H9 (cell line): ENCODE measurements around the gene ARHGAP1. TPM values are rescaled to one million over a fixed set of nuclear protein-coding genes. Genes with fewer than 3 reads are reported as not detected.
A peak's percentile ranks its signal among the peaks of the same experiment; 100 is the strongest.

Experiments
- DNase-seq: peaks from one replicate; pipeline ENCODE4 v3.0.0-alpha.2; 2017
- H2AFZ ChIP-seq: one replicate; pipeline ENCODE4 v1.6.1; 2013; ENCODE audit warnings: mild to moderate bottlenecking, low read length, control low read depth, moderate library complexity
- H2AK5ac ChIP-seq: 2 replicates; pipeline ENCODE4 v1.6.1; 2013; ENCODE audit warnings: low read length, control low read depth, mixed read lengths; ENCODE audit not compliant: insufficient read length
- H2BK120ac ChIP-seq: one replicate; pipeline ENCODE4 v1.6.1; 2013; ENCODE audit warnings: low read depth, mild to moderate bottlenecking, low read length, control low read depth, inconsistent platforms; ENCODE audit not compliant: poor library complexity, severe bottlenecking
- H2BK12ac ChIP-seq: 2 replicates; pipeline ENCODE4 v1.6.1; 2013; ENCODE audit warnings: low read length, control low read depth, mixed read lengths, low read depth; ENCODE audit not compliant: insufficient read length
- H2BK15ac ChIP-seq: 2 replicates; pipeline ENCODE4 v1.6.1; 2013; ENCODE audit warnings: low read depth, low read length, control low read depth
- H2BK20ac ChIP-seq: one replicate; pipeline ENCODE4 v1.6.1; 2013; ENCODE audit warnings: low read depth, mild to moderate bottlenecking, low read length, control low read depth, inconsistent platforms; ENCODE audit not compliant: poor library complexity, severe bottlenecking
- H2BK5ac ChIP-seq: 2 replicates; pipeline ENCODE4 v1.6.1; 2013; ENCODE audit warnings: low read length, control low read depth, mixed read lengths; ENCODE audit not compliant: insufficient read length
- H3K14ac ChIP-seq: 2 replicates; pipeline ENCODE4 v1.6.1; 2013; ENCODE audit warnings: low read length, control low read depth; ENCODE audit not compliant: insufficient read depth
- H3K18ac ChIP-seq: 2 replicates; pipeline ENCODE4 v1.6.1; 2013; ENCODE audit warnings: low read depth, mild to moderate bottlenecking, mixed read lengths, low read length, control low read depth; ENCODE audit not compliant: insufficient read length
- H3K23ac ChIP-seq: 2 replicates; pipeline ENCODE4 v1.6.1; 2013; ENCODE audit warnings: low read length, control low read depth, mixed read lengths, low read depth; ENCODE audit not compliant: insufficient read length
- H3K23me2 ChIP-seq: 2 replicates; pipeline ENCODE4 v1.6.1; 2013; ENCODE audit warnings: low read depth, mild to moderate bottlenecking, mixed read lengths, low read length, control low read depth; ENCODE audit not compliant: insufficient read length, poor library complexity, severe bottlenecking
- H3K27ac ChIP-seq: 2 replicates; pipeline ENCODE4 v1.5.1; 2013; ENCODE audit warnings: low read length, control low read depth, mixed read lengths, low read depth; ENCODE audit not compliant: insufficient read length
- H3K27me3 ChIP-seq: 2 replicates; pipeline ENCODE4 v1.6.1; 2013; ENCODE audit warnings: low read length, control low read depth, inconsistent platforms; ENCODE audit not compliant: insufficient read depth
- H3K4ac ChIP-seq: 2 replicates; pipeline ENCODE4 v1.6.1; 2013; ENCODE audit warnings: low read depth, mild to moderate bottlenecking, control low read depth, inconsistent platforms, low read length, moderate library complexity
- H3K4me1 ChIP-seq: 2 replicates; pipeline ENCODE4 v1.6.1; 2013; ENCODE audit warnings: low read length, control low read depth, inconsistent platforms; ENCODE audit not compliant: insufficient read depth
- H3K4me2 ChIP-seq: 2 replicates; pipeline ENCODE4 v1.6.1; 2013; ENCODE audit warnings: low read length, control low read depth, mixed read lengths; ENCODE audit not compliant: insufficient read length, insufficient read depth
- H3K56ac ChIP-seq: 2 replicates; pipeline ENCODE4 v1.6.1; 2013; ENCODE audit warnings: low read depth, mild to moderate bottlenecking, mixed read lengths, low read length, control low read depth; ENCODE audit not compliant: insufficient read length
- H3K79me1 ChIP-seq: 2 replicates; pipeline ENCODE4 v1.6.1; 2013; ENCODE audit warnings: low read depth, mild to moderate bottlenecking, moderate library complexity, low read length, control low read depth, inconsistent platforms; ENCODE audit not compliant: insufficient read depth, poor library complexity, severe bottlenecking
- H3K79me2 ChIP-seq: 2 replicates; pipeline ENCODE4 v1.6.1; 2013; ENCODE audit warnings: low read length, control low read depth, inconsistent platforms; ENCODE audit not compliant: insufficient read depth
- H3K9ac ChIP-seq: 2 replicates; pipeline ENCODE4 v1.6.1; 2013; ENCODE audit warnings: low read length, control low read depth, mixed read lengths; ENCODE audit not compliant: insufficient read length; ENCODE audit errors: extremely low read depth
- H3K9me3 ChIP-seq: one replicate; pipeline ENCODE4 v1.6.1; 2013; ENCODE audit warnings: low read depth, low read length, inconsistent platforms; ENCODE audit not compliant: control insufficient read depth
- H3T11ph ChIP-seq: one replicate; pipeline ENCODE4 v1.6.1; 2013; ENCODE audit warnings: mild to moderate bottlenecking, low read length, control low read depth, inconsistent platforms
- H4K20me1 ChIP-seq: one replicate; pipeline ENCODE4 v1.6.1; 2013; ENCODE audit not compliant: control insufficient read depth, insufficient read length, insufficient read depth
- H4K5ac ChIP-seq: 2 replicates; pipeline ENCODE4 v1.6.1; 2013; ENCODE audit warnings: low read depth, mild to moderate bottlenecking, mixed read lengths, low read length, control low read depth; ENCODE audit not compliant: insufficient read length
- H4K8ac ChIP-seq: replicated peaks from 2 replicates; pipeline ENCODE4 v1.6.1; 2013; ENCODE audit warnings: low read length, control low read depth, mixed read lengths, low read depth; ENCODE audit not compliant: insufficient read length
- H4K91ac ChIP-seq: 2 replicates; pipeline ENCODE4 v1.6.1; 2013; ENCODE audit warnings: low read depth, mild to moderate bottlenecking, moderate library complexity, mixed read lengths, low read length, control low read depth; ENCODE audit not compliant: insufficient read length
- H3K27ac Mint-ChIP-seq, 3 experiments: 2 replicates in 2 of 3; 3 replicates in 1 of 3; pipeline ENCODE4 v1.8.0; 2020 to 2021; ENCODE audit warnings: mixed read lengths in 3 of 3, mild to moderate bottlenecking in 1 of 3, moderate library complexity in 1 of 3
- H3K27me3 Mint-ChIP-seq: 2 replicates; pipeline ENCODE4 v1.8.0; 2021; ENCODE audit warnings: low read depth, mild to moderate bottlenecking, moderate library complexity, mixed read lengths
- H3K36me3 Mint-ChIP-seq, 3 experiments: 2 replicates in 2 of 3; 3 replicates in 1 of 3; pipeline ENCODE4 v1.8.0; 2020 to 2021; ENCODE audit warnings: low read depth in 3 of 3, mixed read lengths in 3 of 3; ENCODE audit not compliant: insufficient read depth in 1 of 3
- H3K4me1 Mint-ChIP-seq, 2 experiments: 2 replicates each; pipeline ENCODE4 v1.8.0; 2020; ENCODE audit warnings: mixed read lengths in 2 of 2
- H3K4me3 Mint-ChIP-seq, 2 experiments: 2 replicates in 1 of 2; 3 replicates in 1 of 2; pipeline ENCODE4 v1.8.0; 2020 to 2021; ENCODE audit warnings: mild to moderate bottlenecking in 2 of 2, mixed read lengths in 2 of 2, moderate library complexity in 1 of 2
- H3K9me3 Mint-ChIP-seq, 2 experiments: 2 replicates in 1 of 2; 3 replicates in 1 of 2; pipeline ENCODE4 v1.8.0; 2020; ENCODE audit warnings: mild to moderate bottlenecking in 2 of 2, mixed read lengths in 2 of 2, moderate library complexity in 1 of 2
- WGBS: extraction: QIAGEN DNeasy Blood & Tissue Kit; methylation state at CpG from one replicate; pipeline ENCODE4 v1.1.7; 2013; ENCODE audit warnings: missing lambda C conversion rate, low lambda C conversion rate, mixed read lengths; ENCODE audit not compliant: insufficient read length; ENCODE audit errors: extremely low coverage; 5-methylcytosine and 5-hydroxymethylcytosine counted together
- total RNA-seq: library from RNA; stranded (reverse); gene quantifications from 2 replicates; pipeline ENCODE4 v1.2.1, GENCODE V29; 2021
- TF ChIP-seq, protein P1 (sequence below): fragments of 200-600 bp; sonication (generic); conservative IDR thresholded peaks from 3 replicates; pipeline ENCODE4 v1.8.0; 2021; ENCODE audit warnings: antibody characterized with exemption, mild to moderate bottlenecking

ARHGAP1 gene
- total RNA-seq, 1 experiment from 2014 or later: 45.3 TPM

DNA sequence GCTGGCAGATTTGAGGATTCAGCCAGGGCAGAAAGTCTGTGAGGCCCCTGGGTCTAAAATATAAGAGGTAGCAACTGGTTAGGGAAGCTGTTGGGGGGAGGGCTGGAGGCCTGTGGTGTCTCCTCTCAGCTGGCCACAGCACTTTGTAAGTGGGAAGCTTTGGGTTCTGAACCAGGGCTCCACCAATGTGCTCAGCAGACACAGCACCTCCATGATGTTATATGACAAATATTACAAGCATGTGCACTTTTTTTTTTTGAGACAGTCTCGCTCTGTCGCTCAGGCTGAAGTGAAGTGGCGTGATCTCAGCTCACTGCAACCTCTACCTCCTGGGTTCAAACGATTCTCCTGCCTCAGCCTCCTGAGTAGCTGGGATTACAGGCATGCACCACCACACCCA is 8.0 kb downstream of the ARHGAP1 start:
- Mint-ChIP-seq H3K9me3 (no peaks in the 10 kb centered on the region), H3K36me3 (peaks cover 2 to 19% (median 13%) of the 10 kb centered on the region in 3 experiments; a peak in 6 of 7 replicates)
- H3K23ac ChIP-seq: no peak overlapping the region

More for the DNA sequence above, 8.0 kb downstream of the ARHGAP1 start:
- H4K8ac ChIP-seq: no peak overlapping the region
- H2BK5ac ChIP-seq: no peak overlapping the region
- no peak overlapping the region for H4K91ac ChIP-seq
- no peak overlapping the region for H2AFZ ChIP-seq
- H4K20me1 ChIP-seq: no peaks in the 10 kb centered on the region
- H2BK20ac ChIP-seq: no peak overlapping the region
- no peak overlapping the region for H3K18ac ChIP-seq
- H3K56ac ChIP-seq: no peak overlapping the region
- no peak overlapping the region for H2BK15ac ChIP-seq
- H3K9me3 ChIP-seq: no peaks in the 10 kb centered on the region
- H3K23me2 ChIP-seq: no peaks in the 10 kb centered on the region
- H3K27me3 ChIP-seq: no peaks in the 10 kb centered on the region; the same call in 1 of the 2 replicates
- no peaks in the 10 kb centered on the region for H3K79me2 ChIP-seq
- Mint-ChIP-seq H3K4me3 (no peak overlapping the region), H3K4me1 (peaks cover under 1% of the 10 kb centered on the region in 2 experiments; a peak in 1 of 4 replicates), H3K27me3 (peaks cover under 1% of the 10 kb centered on the region; the same call in 1 of the 2 replicates), H3K27ac (peak overlapping the region in 1 of 3 experiments; percentile 31; a peak in 1 of 7 replicates)
- no peak overlapping the region for H2BK12ac ChIP-seq
- no peaks in the 10 kb centered on the region for H3K79me1 ChIP-seq
- H3K27ac ChIP-seq: no peak overlapping the region
- no peak for DNase-seq
- no peak overlapping the region for H3K4ac ChIP-seq
- H2AK5ac ChIP-seq: no peak overlapping the region
- H3K4me1 ChIP-seq: no peaks in the 10 kb centered on the region
- no peak overlapping the region for H3T11ph ChIP-seq
- H3K9ac ChIP-seq: no peak overlapping the region
- H3K4me2 ChIP-seq: no peak overlapping the region
- TF ChIP-seq, protein P1, sequence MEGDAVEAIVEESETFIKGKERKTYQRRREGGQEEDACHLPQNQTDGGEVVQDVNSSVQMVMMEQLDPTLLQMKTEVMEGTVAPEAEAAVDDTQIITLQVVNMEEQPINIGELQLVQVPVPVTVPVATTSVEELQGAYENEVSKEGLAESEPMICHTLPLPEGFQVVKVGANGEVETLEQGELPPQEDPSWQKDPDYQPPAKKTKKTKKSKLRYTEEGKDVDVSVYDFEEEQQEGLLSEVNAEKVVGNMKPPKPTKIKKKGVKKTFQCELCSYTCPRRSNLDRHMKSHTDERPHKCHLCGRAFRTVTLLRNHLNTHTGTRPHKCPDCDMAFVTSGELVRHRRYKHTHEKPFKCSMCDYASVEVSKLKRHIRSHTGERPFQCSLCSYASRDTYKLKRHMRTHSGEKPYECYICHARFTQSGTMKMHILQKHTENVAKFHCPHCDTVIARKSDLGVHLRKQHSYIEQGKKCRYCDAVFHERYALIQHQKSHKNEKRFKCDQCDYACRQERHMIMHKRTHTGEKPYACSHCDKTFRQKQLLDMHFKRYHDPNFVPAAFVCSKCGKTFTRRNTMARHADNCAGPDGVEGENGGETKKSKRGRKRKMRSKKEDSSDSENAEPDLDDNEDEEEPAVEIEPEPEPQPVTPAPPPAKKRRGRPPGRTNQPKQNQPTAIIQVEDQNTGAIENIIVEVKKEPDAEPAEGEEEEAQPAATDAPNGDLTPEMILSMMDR: no peak
- WGBS: no CpG with 5 or more reads among the region's 4 CpGs
- H2BK120ac ChIP-seq: no peak overlapping the region
- H3K14ac ChIP-seq: no peak overlapping the region
- H4K5ac ChIP-seq: no peak overlapping the region
